ENCODE measurements around the gene ZACN.
"Not testable (repeated sequence)": the region's sequence is repeated elsewhere in the genome, so short reads cannot be mapped to it uniquely, and the experiment has no call there.

ZACN gene

DNA sequence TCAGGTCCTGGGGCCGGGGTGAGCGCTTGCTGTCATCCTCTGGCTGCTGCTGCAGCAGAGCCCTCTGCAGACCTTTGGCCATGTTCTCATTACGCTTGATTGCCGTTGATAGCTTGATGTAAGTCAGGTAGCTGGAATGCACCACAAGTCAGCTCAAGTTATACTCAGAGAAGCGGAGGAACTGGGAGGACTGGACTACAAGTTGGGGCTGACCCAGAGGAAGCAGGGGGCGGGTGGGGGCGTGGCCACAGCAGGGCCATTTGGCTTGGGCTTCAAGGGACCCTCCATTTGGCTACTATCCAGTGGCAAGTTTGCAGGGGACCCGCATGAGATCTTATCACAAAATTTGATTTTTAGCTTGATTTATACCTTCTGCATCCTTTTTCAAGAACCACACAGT lies 32.9 kb upstream of the ZACN start:
- Histone ChIP-seq H3K36me3 (ENCODE audit: control insufficient read depth, insufficient read depth, low read length) (peaks cover 60% of the 10 kb centered on the region), H3K27me3 (ENCODE audit: control insufficient read depth, insufficient read depth, low read length) (no peaks in the 10 kb centered on the region), H3K4me1 (ENCODE audit: control insufficient read depth, insufficient read depth, low read length) (no peaks in the 10 kb centered on the region), H3K9ac (ENCODE audit: low read depth, low read length) (no peak overlapping the region), H3K4me3 (ENCODE audit: low read depth, low read length) (no peak overlapping the region), H3K9me3 (ENCODE audit: control insufficient read depth, insufficient read depth, low read length) (no peaks in the 10 kb centered on the region)

DNA sequence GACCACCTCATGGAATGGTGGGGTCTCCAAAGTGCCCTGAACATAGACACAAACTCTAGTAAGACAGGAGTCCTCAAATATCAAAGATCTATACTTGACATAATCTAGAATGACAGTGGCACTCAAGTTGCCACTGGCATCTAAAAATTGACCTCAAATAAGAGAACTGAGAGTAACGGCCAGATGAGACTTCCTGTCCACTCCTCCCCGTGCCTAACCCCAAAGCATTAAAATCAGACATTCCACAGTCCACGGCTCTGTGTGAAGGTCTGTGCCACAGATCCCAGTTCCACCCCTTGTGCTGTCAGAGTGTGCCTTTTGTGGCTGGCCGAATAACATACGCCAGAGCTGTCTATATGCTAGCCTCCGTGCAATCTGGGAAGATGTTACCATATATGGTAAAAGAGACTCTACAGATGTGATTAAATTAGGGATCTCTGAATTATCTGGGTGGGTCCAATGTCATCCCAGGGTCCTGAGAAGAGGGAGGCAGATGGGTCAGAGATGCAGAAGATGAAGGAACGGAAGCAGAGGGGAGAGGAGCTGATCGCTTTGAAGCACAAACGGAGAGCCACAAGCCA lies 30.9 kb upstream of the ZACN start:
- Histone ChIP-seq H3K4me1 (ENCODE audit: control insufficient read depth, insufficient read depth, low read length) (no peaks in the 10 kb centered on the region), H3K36me3 (ENCODE audit: control insufficient read depth, insufficient read depth, low read length) (peaks cover 49% of the 10 kb centered on the region), H3K4me3 (ENCODE audit: low read depth, low read length) (no peak overlapping the region), H3K9me3 (ENCODE audit: control insufficient read depth, insufficient read depth, low read length) (no peaks in the 10 kb centered on the region), H3K9ac (ENCODE audit: low read depth, low read length) (no peak overlapping the region), H3K27me3 (ENCODE audit: control insufficient read depth, insufficient read depth, low read length) (no peaks in the 10 kb centered on the region)

DNA sequence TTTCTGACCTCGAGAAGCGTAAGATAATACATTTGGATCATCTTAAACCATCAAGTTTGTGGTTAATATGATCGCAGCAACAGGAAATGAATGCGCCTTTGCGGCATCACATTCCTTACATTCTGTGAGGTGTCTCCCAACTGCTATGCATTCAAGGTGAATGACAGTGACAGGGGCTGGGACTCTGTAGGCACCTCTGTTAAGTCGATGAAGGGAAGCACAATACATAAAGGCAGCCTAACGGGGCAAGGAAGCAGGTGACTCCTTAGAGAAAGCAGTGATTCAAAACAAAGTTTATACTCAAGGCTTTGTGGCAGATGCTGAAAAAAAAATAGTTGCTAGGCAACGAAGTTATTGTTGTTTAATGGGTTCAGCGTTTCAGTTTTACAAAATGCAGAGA lies 30.3 kb upstream of the ZACN start:
- Histone ChIP-seq H3K9ac (ENCODE audit: low read depth, low read length) (no peak overlapping the region), H3K36me3 (ENCODE audit: control insufficient read depth, insufficient read depth, low read length) (peaks cover 49% of the 10 kb centered on the region), H3K4me3 (ENCODE audit: low read depth, low read length) (no peak overlapping the region), H3K4me1 (ENCODE audit: control insufficient read depth, insufficient read depth, low read length) (no peaks in the 10 kb centered on the region), H3K9me3 (ENCODE audit: control insufficient read depth, insufficient read depth, low read length) (no peaks in the 10 kb centered on the region), H3K27me3 (ENCODE audit: control insufficient read depth, insufficient read depth, low read length) (no peaks in the 10 kb centered on the region)

DNA sequence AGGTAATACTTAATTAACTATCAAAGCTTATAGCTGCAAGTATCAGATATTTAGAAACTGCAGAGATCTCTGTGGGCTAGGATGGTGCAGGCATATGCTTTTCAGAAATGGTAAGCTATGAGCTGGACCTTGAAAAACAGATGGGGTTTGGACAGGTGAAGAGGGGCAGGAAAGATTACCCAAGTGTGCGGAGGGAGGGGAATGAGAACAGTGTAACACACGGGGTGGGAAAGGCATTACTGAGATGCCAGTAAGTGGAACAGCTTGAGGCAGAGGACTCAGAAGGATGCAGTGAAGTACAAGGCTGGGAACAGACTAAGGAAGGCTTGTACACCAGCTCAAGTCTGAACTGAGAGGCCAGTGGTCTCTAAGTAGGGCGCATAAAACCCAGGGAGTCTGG lies 29.7 kb upstream of the ZACN start:
- H3K36me3 ChIP-seq (ENCODE audit: control insufficient read depth, insufficient read depth, low read length): peaks cover 48% of the 10 kb centered on the region
- H3K4me1 ChIP-seq (ENCODE audit: control insufficient read depth, insufficient read depth, low read length): no peaks in the 10 kb centered on the region
- H3K4me3 ChIP-seq (ENCODE audit: low read depth, low read length): no peak overlapping the region
- no peak overlapping the region for H3K9ac ChIP-seq (ENCODE audit: low read depth, low read length)
- no peaks in the 10 kb centered on the region for H3K27me3 ChIP-seq (ENCODE audit: control insufficient read depth, insufficient read depth, low read length)
- H3K9me3 ChIP-seq (ENCODE audit: control insufficient read depth, insufficient read depth, low read length): no peaks in the 10 kb centered on the region

DNA sequence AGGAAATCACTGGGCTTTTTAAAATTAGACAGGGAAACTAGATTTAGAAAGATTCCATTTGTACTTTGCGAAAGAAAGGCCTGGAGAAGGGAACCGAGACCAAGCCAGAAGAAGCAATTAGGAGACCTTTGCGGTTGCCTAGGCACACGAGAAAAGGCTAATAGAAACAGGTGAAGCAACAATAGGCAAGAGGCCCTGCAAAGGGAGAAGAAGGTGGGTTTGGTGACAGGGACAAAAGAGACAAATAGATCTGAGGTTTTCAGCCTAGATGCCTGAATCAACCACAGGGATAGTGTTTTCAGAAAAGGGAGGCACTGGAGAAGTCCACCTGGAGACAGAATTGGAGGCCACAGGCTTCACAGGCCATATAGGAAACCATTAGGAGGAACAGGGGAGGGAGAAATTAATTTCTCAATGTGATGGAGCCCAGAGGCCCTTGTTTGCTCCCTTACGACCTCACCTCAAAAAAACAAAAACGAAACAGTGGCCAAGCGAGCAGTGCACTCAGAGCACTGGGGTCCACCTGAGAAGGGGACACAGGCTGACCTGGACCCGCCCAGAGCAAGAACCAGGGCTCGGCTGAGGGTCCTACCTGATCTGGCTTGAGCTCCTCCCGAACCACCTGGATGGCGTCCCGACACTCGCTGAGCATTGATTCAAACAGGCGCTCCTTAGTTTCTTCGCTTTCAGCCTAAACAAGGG lies 29.0 kb upstream of the ZACN start:
- Histone ChIP-seq H3K4me3 (ENCODE audit: low read depth, low read length) (no peak overlapping the region), H3K4me1 (ENCODE audit: control insufficient read depth, insufficient read depth, low read length) (no peaks in the 10 kb centered on the region), H3K36me3 (ENCODE audit: control insufficient read depth, insufficient read depth, low read length) (peaks cover 44% of the 10 kb centered on the region), H3K27me3 (ENCODE audit: control insufficient read depth, insufficient read depth, low read length) (no peaks in the 10 kb centered on the region), H3K9ac (ENCODE audit: low read depth, low read length) (no peak overlapping the region), H3K9me3 (ENCODE audit: control insufficient read depth, insufficient read depth, low read length) (no peaks in the 10 kb centered on the region)

DNA sequence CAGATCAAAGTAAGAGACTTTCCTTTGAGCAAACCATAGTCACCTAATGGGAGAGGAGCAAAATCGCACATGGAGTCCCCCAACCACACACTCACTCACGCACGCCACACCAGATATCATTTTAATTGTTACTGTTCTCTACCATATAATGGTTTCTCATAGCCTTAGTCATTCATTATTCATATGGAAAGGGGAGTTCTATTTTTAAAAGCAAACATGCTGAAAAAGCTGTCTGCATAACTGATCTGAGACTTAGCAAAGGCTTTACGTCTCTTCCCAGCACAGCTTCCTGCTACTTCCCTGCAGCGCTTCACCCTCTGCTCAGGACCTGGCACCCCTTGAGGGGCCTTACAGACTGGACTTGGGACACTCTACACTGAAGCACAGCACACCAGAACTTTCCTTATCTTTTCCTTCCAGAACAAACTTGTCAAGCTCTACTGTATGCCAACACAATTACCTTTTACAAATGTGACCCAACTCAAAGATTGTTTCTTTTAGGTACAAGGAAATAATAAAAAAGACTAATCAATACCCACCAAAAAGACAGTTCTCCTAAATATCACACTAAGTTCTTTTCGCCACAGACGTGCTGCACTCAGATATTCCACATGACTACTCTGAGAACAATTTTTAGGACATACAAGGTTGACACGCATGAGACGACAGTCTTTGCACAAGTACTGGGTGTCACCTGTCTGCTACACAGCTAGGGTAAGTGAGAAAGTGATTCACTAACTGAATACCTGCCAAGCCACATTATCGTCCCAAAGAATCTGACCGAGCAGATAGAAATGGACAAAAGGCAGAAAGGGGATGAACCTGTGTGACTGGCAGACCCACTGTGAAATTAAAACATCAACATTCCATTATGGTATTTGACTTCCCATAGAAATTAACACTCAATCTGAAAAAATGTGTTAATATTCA lies 28.2 kb upstream of the ZACN start:
- Histone ChIP-seq H3K4me3 (ENCODE audit: low read depth, low read length) (no peak overlapping the region), H3K27me3 (ENCODE audit: control insufficient read depth, insufficient read depth, low read length) (no peaks in the 10 kb centered on the region), H3K36me3 (ENCODE audit: control insufficient read depth, insufficient read depth, low read length) (peaks cover 39% of the 10 kb centered on the region), H3K4me1 (ENCODE audit: control insufficient read depth, insufficient read depth, low read length) (no peaks in the 10 kb centered on the region), H3K9me3 (ENCODE audit: control insufficient read depth, insufficient read depth, low read length) (no peaks in the 10 kb centered on the region), H3K9ac (ENCODE audit: low read depth, low read length) (no peak overlapping the region)

DNA sequence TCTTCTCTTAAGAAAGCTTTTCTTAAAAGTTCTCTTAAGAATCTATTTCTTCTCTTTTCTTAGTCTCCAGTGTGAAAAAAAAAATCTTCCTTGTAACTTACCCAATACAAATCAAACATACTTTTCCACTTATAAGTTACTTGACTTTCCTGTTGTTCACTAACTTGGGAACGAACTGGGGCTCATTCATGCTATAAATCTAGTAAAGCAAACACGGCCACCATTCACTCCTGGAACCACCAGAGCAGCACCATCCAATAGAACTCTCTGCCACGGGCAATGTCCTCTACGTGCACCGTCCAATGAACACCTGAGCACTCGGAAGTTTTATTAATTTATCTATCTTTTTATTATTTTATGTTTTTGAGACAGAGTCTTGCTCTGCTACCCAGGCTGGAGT lies 27.4 kb upstream of the ZACN start:
- Histone ChIP-seq H3K4me1 (ENCODE audit: control insufficient read depth, insufficient read depth, low read length) (no peaks in the 10 kb centered on the region), H3K9ac (ENCODE audit: low read depth, low read length) (no peak overlapping the region), H3K4me3 (ENCODE audit: low read depth, low read length) (no peak overlapping the region), H3K9me3 (ENCODE audit: control insufficient read depth, insufficient read depth, low read length) (no peaks in the 10 kb centered on the region), H3K27me3 (ENCODE audit: control insufficient read depth, insufficient read depth, low read length) (no peaks in the 10 kb centered on the region), H3K36me3 (ENCODE audit: control insufficient read depth, insufficient read depth, low read length) (peaks cover 36% of the 10 kb centered on the region)

DNA sequence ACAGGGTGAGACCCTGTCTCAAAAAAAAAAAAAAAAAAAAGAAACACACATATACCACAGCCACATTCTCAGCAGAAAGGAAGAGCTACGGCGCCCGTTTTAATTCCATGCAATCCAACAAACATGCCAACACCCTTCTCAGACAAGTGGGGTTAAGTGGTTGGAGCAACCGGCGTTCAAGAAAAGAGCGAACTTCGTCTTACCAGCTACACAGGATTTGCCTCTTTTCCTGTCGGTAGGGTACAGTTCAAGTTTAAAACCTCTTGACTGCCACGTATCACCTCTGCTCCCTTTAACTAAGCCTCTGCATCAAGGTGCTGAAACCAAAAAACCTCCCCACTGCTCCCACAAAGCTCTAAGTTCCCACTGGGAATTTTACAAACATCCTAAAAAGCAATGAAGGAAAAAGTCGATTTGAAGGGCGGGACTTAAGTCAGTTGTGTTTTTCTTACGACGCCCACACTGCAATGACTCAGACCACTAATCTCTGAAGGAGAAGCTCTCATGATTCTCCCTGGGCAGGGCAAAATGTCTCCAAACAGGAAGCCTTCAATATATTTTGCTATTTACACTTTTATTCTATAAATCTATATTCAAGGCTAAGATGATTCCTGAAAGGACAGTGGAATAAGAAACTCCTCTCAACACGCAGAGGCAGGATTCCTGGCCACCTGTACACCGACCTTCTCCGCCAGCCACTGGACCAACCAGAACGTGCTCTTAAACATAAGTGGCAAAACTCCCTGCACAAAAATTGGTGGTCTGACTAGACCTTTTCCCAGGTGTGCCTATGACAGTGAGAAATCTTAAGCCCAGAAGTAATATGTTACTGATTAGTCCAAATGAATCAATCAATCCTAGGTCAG lies 25.5 kb upstream of the ZACN start:
- Histone ChIP-seq H3K9ac (ENCODE audit: low read depth, low read length) (no peak overlapping the region), H3K9me3 (ENCODE audit: control insufficient read depth, insufficient read depth, low read length) (no peaks in the 10 kb centered on the region), H3K4me1 (ENCODE audit: control insufficient read depth, insufficient read depth, low read length) (no peaks in the 10 kb centered on the region), H3K27me3 (ENCODE audit: control insufficient read depth, insufficient read depth, low read length) (no peaks in the 10 kb centered on the region), H3K4me3 (ENCODE audit: low read depth, low read length) (no peak overlapping the region), H3K36me3 (ENCODE audit: control insufficient read depth, insufficient read depth, low read length) (peaks cover 20% of the 10 kb centered on the region)

DNA sequence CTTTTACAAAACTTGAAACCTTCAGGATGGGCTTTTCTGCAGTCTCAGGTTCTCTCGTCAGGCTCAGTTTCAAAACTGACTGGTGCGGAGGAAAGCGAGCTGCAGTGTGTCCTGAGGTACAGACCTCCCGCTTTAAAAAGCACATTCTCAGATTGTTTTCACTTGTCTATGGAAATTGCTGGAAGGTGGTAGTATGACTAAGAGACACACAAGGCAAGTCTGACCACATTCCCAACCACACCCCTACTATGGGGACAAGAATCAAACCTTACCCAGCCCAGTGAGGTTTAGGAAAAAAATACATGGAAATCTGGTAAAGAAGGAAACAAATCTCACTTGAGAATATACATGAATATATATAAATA lies 24.9 kb upstream of the ZACN start:
- Histone ChIP-seq H3K9me3 (ENCODE audit: control insufficient read depth, insufficient read depth, low read length) (no peaks in the 10 kb centered on the region), H3K4me1 (ENCODE audit: control insufficient read depth, insufficient read depth, low read length) (no peaks in the 10 kb centered on the region), H3K9ac (ENCODE audit: low read depth, low read length) (no peak overlapping the region), H3K4me3 (ENCODE audit: low read depth, low read length) (no peak overlapping the region), H3K36me3 (ENCODE audit: control insufficient read depth, insufficient read depth, low read length) (peaks cover 24% of the 10 kb centered on the region), H3K27me3 (ENCODE audit: control insufficient read depth, insufficient read depth, low read length) (no peaks in the 10 kb centered on the region)

DNA sequence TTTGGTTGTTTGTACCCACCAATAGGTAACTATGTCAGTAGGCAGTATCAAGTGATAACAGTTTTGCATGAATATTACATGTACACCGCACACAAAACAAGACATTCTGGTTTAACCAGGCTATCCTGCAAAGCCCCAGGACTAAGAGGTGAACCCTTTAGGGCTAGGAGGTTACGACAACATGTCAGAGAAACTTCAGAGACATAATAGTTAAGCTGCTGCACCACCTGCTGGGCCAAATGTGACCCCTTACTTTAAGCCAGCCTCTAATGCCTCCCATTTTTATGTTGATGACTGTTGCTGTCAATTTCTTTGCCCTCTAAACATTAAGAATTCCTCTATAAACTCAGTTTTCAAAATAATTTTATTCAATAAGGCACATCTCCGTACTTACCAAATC lies 22.1 kb upstream of the ZACN start:
- Histone ChIP-seq H3K36me3 (ENCODE audit: control insufficient read depth, insufficient read depth, low read length) (peaks cover 28% of the 10 kb centered on the region), H3K4me1 (ENCODE audit: control insufficient read depth, insufficient read depth, low read length) (no peaks in the 10 kb centered on the region), H3K4me3 (ENCODE audit: low read depth, low read length) (no peak overlapping the region), H3K9ac (ENCODE audit: low read depth, low read length) (no peak overlapping the region), H3K27me3 (ENCODE audit: control insufficient read depth, insufficient read depth, low read length) (no peaks in the 10 kb centered on the region), H3K9me3 (ENCODE audit: control insufficient read depth, insufficient read depth, low read length) (no peaks in the 10 kb centered on the region)

DNA sequence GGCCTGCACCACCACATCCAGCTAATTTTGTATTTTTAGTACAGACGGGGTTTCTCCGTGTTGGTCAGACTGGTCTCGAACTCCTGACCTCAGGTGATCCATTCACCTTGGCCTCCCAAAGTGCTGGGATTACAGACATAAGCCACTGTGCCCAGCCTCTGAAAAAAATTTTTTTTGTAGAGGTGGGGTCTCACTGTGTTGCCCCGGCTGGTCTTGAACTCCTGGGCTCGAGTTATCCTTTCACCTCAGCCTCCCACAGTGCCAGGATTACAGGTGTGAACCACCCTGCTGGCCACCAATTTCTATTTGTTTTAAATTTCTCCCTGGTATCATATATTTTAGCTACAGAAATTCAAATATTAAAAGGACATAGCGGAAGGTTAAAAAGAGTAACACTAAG lies 20.7 kb upstream of the ZACN start:
- not testable (repeated sequence) for H3K9ac ChIP-seq (ENCODE audit: low read depth, low read length); H3K4me3 ChIP-seq (ENCODE audit: low read depth, low read length); H3K4me1 ChIP-seq (ENCODE audit: control insufficient read depth, insufficient read depth, low read length); H3K27me3 ChIP-seq (ENCODE audit: control insufficient read depth, insufficient read depth, low read length); H3K9me3 ChIP-seq (ENCODE audit: control insufficient read depth, insufficient read depth, low read length)
- peaks cover 26% of the 10 kb centered on the region for H3K36me3 ChIP-seq (ENCODE audit: control insufficient read depth, insufficient read depth, low read length)

All from iPS-15b (cell line).